GM12878 (cell line): ENCODE results near the gene ME1.
"Not testable (repeated sequence)": the region's sequence is repeated elsewhere in the genome, so short reads cannot be mapped to it uniquely, and the experiment has no call there.

Experiments
- ATF3 ChIP-seq: IDR thresholded peaks from 2 replicates; pipeline ENCODE4 v1.6.1; 2011; ENCODE audit warnings: low read depth, mild to moderate bottlenecking, low read length, moderate library complexity, borderline replicate concordance; ENCODE audit errors: extremely low read depth
- CTCF ChIP-seq, 3 experiments: IDR thresholded peaks in 2 of 3; conservative IDR thresholded peaks in 1 of 3; 2 replicates each; pipeline ENCODE4 v1.5.1; 2011; ENCODE audit warnings: low read depth in 3 of 3, low read length in 3 of 3, mild to moderate bottlenecking in 3 of 3, control low read depth in 2 of 3, moderate library complexity in 2 of 3, inconsistent platforms in 1 of 3, mixed read lengths in 1 of 3; ENCODE audit not compliant: control insufficient read depth in 2 of 3, insufficient read depth in 1 of 3; ENCODE audit errors: extremely low read depth in 1 of 3
- EGR1 ChIP-seq, 2 experiments: IDR thresholded peaks; 1 replicate in 1 of 2; 2 replicates in 1 of 2; pipeline ENCODE4 v1.6.1; 2011 to 2012; ENCODE audit warnings: low read depth in 2 of 2, low read length in 2 of 2, borderline replicate concordance in 1 of 2, mild to moderate bottlenecking in 1 of 2, moderate library complexity in 1 of 2
- EP300 ChIP-seq, 2 experiments: fragments of 150-350 bp in 1 of 2; IDR thresholded peaks; 2 replicates each; pipeline ENCODE4 v1.6.1; 2011 to 2012; ENCODE audit warnings: low read depth in 2 of 2, low read length in 2 of 2, borderline replicate concordance in 1 of 2, improper control_type of control experiment in 1 of 2, inconsistent platforms in 1 of 2; ENCODE audit not compliant: control insufficient read depth in 1 of 2
- EZH2 ChIP-seq: IDR thresholded peaks from 2 replicates; pipeline ENCODE4 v1.6.1; 2012; ENCODE audit warnings: low read depth, mild to moderate bottlenecking, control low read depth, inconsistent platforms, low read length, borderline replicate concordance; ENCODE audit not compliant: control insufficient read depth
- JUND ChIP-seq: IDR thresholded peaks from 2 replicates; pipeline ENCODE4 v1.6.1; 2012; ENCODE audit warnings: low read depth, mild to moderate bottlenecking, low read length, improper control_type of control experiment, moderate library complexity
- KDM1A ChIP-seq: fragments of 200-600 bp; sonication (generic); IDR thresholded peaks from 2 replicates; pipeline ENCODE4 v1.6.1; 2016; ENCODE audit warnings: borderline replicate concordance
- RBBP5 ChIP-seq: fragments of 200-600 bp; sonication (generic); conservative IDR thresholded peaks from 2 replicates; pipeline ENCODE4 v1.6.1; 2016
- REST ChIP-seq: IDR thresholded peaks from 2 replicates; pipeline ENCODE4 v1.6.1; 2012; ENCODE audit warnings: mild to moderate bottlenecking, low read depth, low read length
- SMARCA5 ChIP-seq: fragments of 450-650 bp; IDR thresholded peaks from 2 replicates; pipeline ENCODE4 v1.6.1; 2017; ENCODE audit warnings: mild to moderate bottlenecking
- ZBTB33 ChIP-seq: fragments of 450-650 bp; IDR thresholded peaks from 2 replicates; pipeline ENCODE4 v1.6.1; 2017; ENCODE audit warnings: mild to moderate bottlenecking
- ZNF207 ChIP-seq: fragments of 450-650 bp; IDR thresholded peaks from 2 replicates; pipeline ENCODE4 v1.6.1; 2014; ENCODE audit warnings: antibody characterized with exemption, mild to moderate bottlenecking, borderline replicate concordance

- TF ChIP-seq ZNF207; ATF3; CTCF (IDR thresholded peaks at IDR 0.05 in 2 of 3, conservative IDR thresholded peaks at IDR 0.05 in 1 of 3; ENCODE audit: control insufficient read depth in 2 of 3, extremely low read depth in 1 of 3, insufficient read depth in 1 of 3, low read depth in 3 of 3, low read length in 3 of 3); EGR1 (IDR thresholded peaks at IDR 0.05; ENCODE audit: borderline replicate concordance in 1 of 2, low read depth in 2 of 2, low read length in 2 of 2); EP300 (IDR thresholded peaks at IDR 0.05; ENCODE audit: borderline replicate concordance in 1 of 2, control insufficient read depth in 1 of 2, low read depth in 2 of 2, low read length in 2 of 2); ZBTB33; KDM1A; JUND; SMARCA5; RBBP5; REST; EZH2: not testable (repeated sequence)
These were observed 96.9 kb downstream of the ME1 start for GRCh38 chr6:83333916-83334315.
